Placental epithelial cell (primary cell): ENCODE measurements around the gene ITCH. TPM values are rescaled to one million over a fixed set of nuclear protein-coding genes. Genes with fewer than 3 reads are reported as not detected.

ENCODE experiments used
- small RNA-seq: library from RNA; depleted of rRNA; stranded (forward); fragments of <200 nt; gene quantifications from one replicate; pipeline ENCODE3, GENCODE V24; 2012
- total RNA-seq: library from RNA; depleted of rRNA; stranded (reverse); fragments of >200 nt; gene quantifications from 2 replicates; pipeline ENCODE4 v1.2.3, GENCODE V29; 2012

ITCH gene
- total RNA-seq: 80.4 and 86.4 TPM in 2 replicates

DNA sequence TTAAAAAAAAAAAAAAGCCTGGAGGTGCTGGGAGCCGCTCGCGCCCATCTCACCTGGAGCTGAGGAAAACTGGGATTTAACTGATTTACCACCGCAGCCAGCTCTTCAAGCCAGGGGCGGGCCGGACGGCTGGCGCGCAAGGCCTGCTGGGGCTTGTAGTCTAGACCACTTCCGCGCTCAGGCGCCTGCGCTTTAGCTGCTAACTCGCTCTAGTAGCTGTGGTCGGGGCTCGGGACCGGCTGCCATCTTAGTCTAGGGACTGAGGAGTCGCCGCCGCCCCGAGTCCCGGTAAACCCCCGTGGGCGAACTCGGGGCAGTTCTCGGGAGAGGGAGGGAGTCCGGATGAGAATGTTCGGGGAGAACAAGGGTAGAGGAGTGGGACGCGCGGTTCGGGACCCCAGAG is at the start of gene ITCH:
Gene ITCH (plus strand): TSS at position 212 of the 403 bp plus-strand sequence. CDS start 30,539 bp downstream, outside the sequence.

DNA sequence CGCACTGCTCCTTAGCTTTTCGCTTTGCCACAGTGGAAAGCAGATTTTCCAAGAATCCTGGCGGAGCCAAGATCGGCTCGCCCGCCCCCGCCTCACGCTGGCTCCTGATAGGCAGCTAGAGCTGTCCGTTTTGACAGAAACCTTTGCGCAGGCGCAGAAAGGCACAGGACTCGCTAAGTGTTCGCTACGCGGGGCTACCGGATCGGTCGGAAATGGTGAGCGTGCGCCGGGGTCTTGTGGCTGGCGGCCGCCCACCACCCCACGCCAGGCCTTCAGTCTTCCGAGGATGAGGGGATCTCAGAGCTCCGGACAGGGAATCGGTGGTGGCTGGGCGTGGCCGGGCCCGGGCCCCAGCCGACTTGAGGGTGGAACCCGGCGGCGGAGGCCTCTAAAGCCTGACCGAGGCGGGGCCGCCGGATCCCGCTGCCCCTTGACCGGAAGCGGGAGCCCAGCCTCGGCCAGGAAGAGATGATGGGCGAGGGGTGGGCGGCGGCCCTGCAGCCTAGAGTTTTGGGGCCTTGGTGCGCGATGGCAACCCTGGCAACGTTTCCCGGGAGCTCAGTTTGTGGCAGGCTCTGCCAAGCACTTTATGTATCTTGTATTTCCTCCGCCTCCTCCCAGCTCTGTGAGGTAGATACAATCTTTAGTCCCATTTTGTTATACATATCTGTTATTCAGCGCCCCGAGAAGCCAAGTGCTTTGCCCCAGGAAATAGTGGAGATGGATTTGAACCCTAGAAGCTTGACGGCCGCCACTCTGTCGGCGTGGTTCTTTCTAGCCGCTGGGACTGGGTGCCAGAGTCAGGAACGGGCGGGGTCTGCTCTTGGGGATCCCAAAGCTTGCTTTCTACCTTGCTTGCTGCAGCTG is 153.4 kb downstream of the ITCH start, which contains the start of gene DYNLRB1:
Gene DYNLRB1 (plus strand): TSS at position 176 of the 867 bp plus-strand sequence. CDS start 37 bp downstream, at position 213.

GRCh38 chr20:34558320-34559218 is 195.5 kb downstream of the ITCH start, which contains the start of gene MAP1LC3A:
TSS of gene MAP1LC3A (plus strand) at chr20:34558718. CDS start at chr20:34558869, 151 bp downstream.

Small RNA genes lying within 50 kb of the gene (small RNA-seq; reads per million reads assigned to genes)
- gene AL356299.1 (not detected), gene MIR644A (not detected), gene RF00019 (not detected)

Other genes with a start within 250 kb of the ITCH start
- gene ASIP, start 121.8 kb upstream of the ITCH start, total RNA-seq: not detected in 2 replicates
- 83.2 and 184 TPM in 2 replicates for gene AHCY, start 59.9 kb upstream of the ITCH start, total RNA-seq
- gene DYNLRB1, start 153.1 kb downstream of the ITCH start, total RNA-seq: 42.8 and 93.7 TPM in 2 replicates
- gene MAP1LC3A, start 195.4 kb downstream of the ITCH start, total RNA-seq: 32.4 and 43.6 TPM in 2 replicates